Measurements from ENCODE around the gene CTSS. TPM values are rescaled to one million over a fixed set of nuclear protein-coding genes. Genes with fewer than 3 reads are reported as not detected.

The CTSS gene
- total RNA-seq, 1 donor from 2014 or later = 4.4 TPM

DNA sequence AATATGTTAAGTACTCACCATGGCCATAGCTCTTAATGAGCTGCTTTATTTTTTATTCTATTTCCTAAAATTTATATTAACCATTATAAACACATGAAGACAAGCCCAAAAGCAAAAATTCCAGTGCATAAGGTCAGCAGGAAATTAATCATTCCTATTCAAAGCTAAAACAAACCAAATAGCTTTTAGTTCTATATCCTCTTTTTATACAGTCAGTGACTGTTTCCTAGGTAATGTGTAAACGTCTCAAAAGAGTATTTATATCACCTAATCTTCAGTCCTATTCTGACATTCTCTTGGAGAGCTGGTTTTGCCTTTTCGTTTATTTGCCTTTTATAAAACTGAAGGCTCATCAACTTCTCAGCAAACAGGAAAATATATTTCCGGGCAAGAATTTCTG, 72.9 kb downstream of the CTSS start:
- no peak for DNase-seq (ENCODE audit: extremely low spot score, unreplicated experiment)
- peaks cover 16% of the 10 kb centered on the region for H3K4me1 Mint-ChIP-seq (ENCODE audit: unreplicated experiment)
- H3K9me3 Mint-ChIP-seq (ENCODE audit: unreplicated experiment) = no peaks in the 10 kb centered on the region
- peaks cover 33% of the 10 kb centered on the region for H3K36me3 Mint-ChIP-seq (ENCODE audit: unreplicated experiment)
- no peak for TF ChIP-seq CTCF (IDR thresholded peaks at IDR 0.05)
- H3K27me3 Mint-ChIP-seq (ENCODE audit: unreplicated experiment) = no peaks in the 10 kb centered on the region
- H3K27ac Mint-ChIP-seq (ENCODE audit: unreplicated experiment) = no peak overlapping the region
- no peak overlapping the region for H3K4me3 Mint-ChIP-seq (ENCODE audit: unreplicated experiment)

- no peak overlapping the region for H3K4me3 Mint-ChIP-seq (ENCODE audit: unreplicated experiment)
- no peaks in the 10 kb centered on the region for H3K9me3 Mint-ChIP-seq (ENCODE audit: unreplicated experiment)
- no peak for DNase-seq (ENCODE audit: extremely low spot score, unreplicated experiment)
- no peaks in the 10 kb centered on the region for H3K27me3 Mint-ChIP-seq (ENCODE audit: unreplicated experiment)
- no peaks in the 10 kb centered on the region for H3K4me1 Mint-ChIP-seq (ENCODE audit: unreplicated experiment)
- H3K27ac Mint-ChIP-seq (ENCODE audit: unreplicated experiment) = no peak overlapping the region
- no peak for TF ChIP-seq CTCF (IDR thresholded peaks at IDR 0.05)
- H3K36me3 Mint-ChIP-seq (ENCODE audit: unreplicated experiment) = peaks cover 40% of the 10 kb centered on the region
Observed at GRCh38 chr1:150688763-150689162, 76.8 kb downstream of the CTSS start.

DNA sequence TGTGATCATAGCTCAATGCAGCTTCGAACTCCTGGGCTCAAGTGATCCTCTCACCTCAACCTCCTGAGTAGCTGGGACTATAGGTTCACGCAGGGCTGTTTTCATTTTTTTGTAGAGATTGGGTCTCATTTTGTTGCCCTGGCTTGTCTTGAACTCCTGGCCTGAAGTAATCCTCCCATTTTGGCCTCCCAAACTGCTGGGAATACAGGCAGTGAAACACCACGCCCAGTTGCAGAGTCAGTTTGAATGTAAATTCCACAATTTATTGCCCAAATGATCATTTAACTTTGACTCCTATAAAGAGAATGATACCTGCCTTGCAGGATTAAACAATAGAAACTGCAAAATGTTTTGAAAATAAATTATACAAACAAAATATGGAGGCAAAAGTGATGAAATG, 79.3 kb downstream of the CTSS start:
- Mint-ChIP-seq H3K4me3 (ENCODE audit: unreplicated experiment) (no peak overlapping the region), H3K36me3 (ENCODE audit: unreplicated experiment) (peaks cover 24% of the 10 kb centered on the region), H3K4me1 (ENCODE audit: unreplicated experiment) (no peaks in the 10 kb centered on the region), H3K9me3 (ENCODE audit: unreplicated experiment) (no peaks in the 10 kb centered on the region), H3K27ac (ENCODE audit: unreplicated experiment) (no peak overlapping the region), H3K27me3 (ENCODE audit: unreplicated experiment) (no peaks in the 10 kb centered on the region)
- no peak for TF ChIP-seq CTCF (IDR thresholded peaks at IDR 0.05)
- DNase-seq (ENCODE audit: extremely low spot score, unreplicated experiment) = no peak

- no peaks in the 10 kb centered on the region for H3K27me3 Mint-ChIP-seq (ENCODE audit: unreplicated experiment)
- no peak for DNase-seq (ENCODE audit: extremely low spot score, unreplicated experiment)
- H3K27ac Mint-ChIP-seq (ENCODE audit: unreplicated experiment) = no peak overlapping the region
- H3K4me3 Mint-ChIP-seq (ENCODE audit: unreplicated experiment) = no peak overlapping the region
- no peak for TF ChIP-seq CTCF (IDR thresholded peaks at IDR 0.05)
- no peaks in the 10 kb centered on the region for H3K4me1 Mint-ChIP-seq (ENCODE audit: unreplicated experiment)
- peaks cover 19% of the 10 kb centered on the region for H3K36me3 Mint-ChIP-seq (ENCODE audit: unreplicated experiment)
- no peaks in the 10 kb centered on the region for H3K9me3 Mint-ChIP-seq (ENCODE audit: unreplicated experiment)
Observed at GRCh38 chr1:150683914-150684313, 81.7 kb downstream of the CTSS start.

Other genes starting within 250 kb of the CTSS start
- 2.3 and 2.6 TPM in 2 replicates for gene ADAMTSL4, start 216.4 kb downstream of the CTSS start, total RNA-seq
- gene MCL1, start 186.2 kb downstream of the CTSS start, total RNA-seq = 275 and 296 TPM in 2 replicates
- 111 and 116 TPM in 2 replicates for gene ENSA, start 136.2 kb downstream of the CTSS start, total RNA-seq
- 26.6 and 27.4 TPM in 2 replicates for gene GOLPH3L, start 68.6 kb downstream of the CTSS start, total RNA-seq
- not detected in 2 replicates for gene HORMAD1, start 44.9 kb downstream of the CTSS start, total RNA-seq
- 51.6 and 53.6 TPM in 2 replicates for gene CTSK, start 42.5 kb upstream of the CTSS start, total RNA-seq
- gene ARNT, start 110.8 kb upstream of the CTSS start, total RNA-seq = 42.9 and 44.2 TPM in 2 replicates
- not detected in 2 replicates for gene CTXND2, start 121.4 kb upstream of the CTSS start, total RNA-seq
- 53.5 and 59.8 TPM in 2 replicates for gene SETDB1, start 160.6 kb upstream of the CTSS start, total RNA-seq
- gene CERS2, start 209.1 kb upstream of the CTSS start, total RNA-seq = 240 and 261 TPM in 2 replicates
- gene ANXA9, start 216.5 kb upstream of the CTSS start, total RNA-seq = not detected in 2 replicates
- 22.2 and 24.3 TPM in 2 replicates for gene MINDY1, start 241.1 kb upstream of the CTSS start, total RNA-seq
- gene PRUNE1, start 242.7 kb upstream of the CTSS start, total RNA-seq = 18.2 and 20.5 TPM in 2 replicates

Measured in osteocyte (in vitro differentiated cells).